ENCODE data around the gene ALDH1A1.

The ALDH1A1 gene

GRCh38 chr9:72952914-72953313, at the start of gene ALDH1A1:
ALDH1A1 (minus strand) TSS chr9:72953053; CDS start chr9:72953000, 53 bp downstream.
- DNase-seq, result peak; percentile 37 to 57 (median 55)

GRCh38 chr9:73001860-73002259, 49.0 kb upstream of the ALDH1A1 start:
- DNase-seq, result no peak

- no peak for DNase-seq
These were observed 45.5 kb upstream of the ALDH1A1 start for GRCh38 chr9:72998363-72998762.

- no peak for DNase-seq
These were observed 44.6 kb upstream of the ALDH1A1 start for GRCh38 chr9:72997387-72997995.

DNA sequence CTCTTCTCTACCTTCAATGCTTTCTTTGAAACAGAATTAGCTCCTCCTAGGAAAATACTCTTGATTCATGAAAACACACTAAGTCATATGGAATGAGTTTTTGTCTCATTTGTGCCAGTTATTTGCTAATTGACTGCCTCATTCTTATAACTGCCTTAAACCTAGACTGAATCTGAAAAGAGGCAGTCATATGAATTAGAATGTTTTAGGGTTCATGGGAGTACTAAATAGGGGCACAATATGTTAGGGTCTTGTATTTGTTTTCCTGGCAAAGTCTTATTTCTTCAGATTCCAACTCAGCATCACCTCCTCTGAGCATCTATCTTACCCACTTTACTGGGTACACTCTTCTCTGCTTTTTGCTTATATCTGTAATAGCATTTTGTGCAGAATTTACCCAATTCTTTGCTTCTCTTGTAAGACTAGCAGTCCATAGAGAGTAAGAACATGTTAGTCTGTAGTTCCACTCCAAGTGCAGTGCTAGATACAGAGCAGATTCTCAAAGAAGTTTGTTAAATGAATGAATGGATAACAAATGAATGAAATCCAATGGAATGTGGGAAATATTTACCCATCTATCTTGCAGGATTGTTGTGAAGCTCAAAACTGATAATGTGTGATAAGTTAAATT, 43.9 kb upstream of the ALDH1A1 start:
- no peak for DNase-seq

GRCh38 chr9:72996114-72996513, 43.3 kb upstream of the ALDH1A1 start:
- DNase-seq, result peak in 2 of 3 donors; percentile 19 to 61

DNA sequence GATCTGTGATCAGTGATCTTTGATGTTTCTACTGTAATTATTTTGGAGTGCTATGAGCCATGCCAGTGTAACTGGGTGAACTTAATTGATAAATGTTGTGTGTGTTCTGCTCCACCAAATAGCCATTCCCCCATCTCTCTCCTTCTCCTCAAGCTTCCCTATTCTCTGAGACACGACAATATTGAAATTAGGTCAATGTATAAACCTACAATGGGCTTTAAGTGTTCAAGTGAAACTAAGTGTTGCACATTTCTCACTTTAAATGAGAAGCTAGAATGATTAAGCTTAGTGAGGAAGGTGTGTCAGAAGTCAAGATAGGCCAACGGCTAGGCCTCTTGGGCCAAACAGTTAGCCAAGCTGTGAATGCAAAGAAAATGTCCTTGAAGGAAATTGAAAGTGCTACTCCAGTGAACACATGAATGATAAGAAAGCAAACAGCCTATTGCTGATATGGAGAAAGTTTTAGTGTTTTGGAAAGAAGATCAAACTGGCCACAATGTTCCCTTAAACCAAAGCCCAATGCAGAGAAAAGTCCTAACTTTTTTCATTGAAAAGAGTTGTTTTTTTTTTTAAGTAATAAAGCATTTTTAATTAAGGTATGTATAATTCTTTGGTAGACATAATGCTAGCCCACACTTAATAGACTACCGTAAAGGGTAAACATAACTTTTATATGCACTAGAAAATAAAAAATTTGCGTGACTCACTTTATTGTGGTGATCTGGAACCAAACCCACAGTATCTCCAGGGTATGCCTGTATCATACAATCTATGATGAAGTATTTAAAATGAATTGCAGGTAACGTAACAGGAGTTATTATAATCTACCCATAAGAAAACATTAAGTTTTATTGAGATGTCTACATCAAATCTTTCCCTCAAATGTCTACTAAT, 42.5 kb upstream of the ALDH1A1 start:
- no peak for DNase-seq

DNA sequence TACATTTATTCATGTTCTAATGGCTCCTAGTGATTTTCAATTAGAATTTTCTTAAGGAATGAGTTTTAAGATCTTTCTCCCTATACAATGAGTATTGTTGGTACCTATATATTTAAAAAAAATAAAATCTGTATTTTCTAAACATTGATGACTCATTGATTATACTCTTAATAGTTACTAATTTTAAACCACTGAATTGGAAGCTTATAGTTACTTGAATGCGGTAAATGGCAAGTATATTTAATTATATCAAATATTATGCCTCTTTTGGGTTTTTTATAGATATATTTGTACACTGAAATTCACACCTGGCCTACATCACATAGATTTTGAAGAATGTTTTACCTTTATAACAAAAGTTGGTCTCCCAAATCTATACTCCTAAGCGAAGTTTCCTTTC, 38.9 kb upstream of the ALDH1A1 start:
- no peak for DNase-seq

DNA sequence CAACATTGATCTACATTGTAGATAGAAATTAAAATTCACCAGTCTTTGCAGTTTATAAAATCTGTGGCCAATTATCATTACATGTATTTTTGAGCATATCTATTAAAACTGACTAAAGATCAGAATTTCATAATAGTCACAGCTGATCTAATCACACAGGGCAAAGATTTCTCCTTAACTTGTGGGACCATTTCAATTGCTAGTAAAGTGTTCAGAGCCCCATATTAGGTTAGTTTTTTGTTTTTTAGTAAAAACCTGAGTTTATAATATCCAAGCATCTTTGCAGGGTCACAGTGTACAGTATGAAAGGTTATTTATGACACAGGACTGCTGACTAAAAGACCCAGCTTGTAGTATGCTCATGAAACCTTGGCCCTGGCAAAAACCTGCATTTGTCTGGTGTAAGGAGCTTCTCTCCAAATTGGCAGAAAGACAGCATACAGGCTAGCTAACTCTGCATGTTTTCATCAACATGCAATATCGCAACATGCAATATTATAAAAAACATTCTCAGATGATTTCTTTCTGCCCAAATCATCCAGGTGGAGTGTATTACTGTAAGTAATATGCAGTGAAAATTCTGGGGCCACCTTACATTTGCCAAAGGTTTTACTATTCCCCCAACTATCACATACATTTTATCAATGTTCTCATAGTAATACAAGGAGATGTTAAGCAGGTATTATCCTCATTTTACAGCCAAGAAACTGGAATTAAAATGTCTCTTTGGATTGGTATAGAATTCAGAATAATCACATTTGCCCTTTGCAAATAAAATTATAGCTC, 37.7 kb upstream of the ALDH1A1 start:
- DNase-seq, result no peak

- no peak for DNase-seq
These were observed 33.8 kb upstream of the ALDH1A1 start for GRCh38 chr9:72986522-72987116.

DNA sequence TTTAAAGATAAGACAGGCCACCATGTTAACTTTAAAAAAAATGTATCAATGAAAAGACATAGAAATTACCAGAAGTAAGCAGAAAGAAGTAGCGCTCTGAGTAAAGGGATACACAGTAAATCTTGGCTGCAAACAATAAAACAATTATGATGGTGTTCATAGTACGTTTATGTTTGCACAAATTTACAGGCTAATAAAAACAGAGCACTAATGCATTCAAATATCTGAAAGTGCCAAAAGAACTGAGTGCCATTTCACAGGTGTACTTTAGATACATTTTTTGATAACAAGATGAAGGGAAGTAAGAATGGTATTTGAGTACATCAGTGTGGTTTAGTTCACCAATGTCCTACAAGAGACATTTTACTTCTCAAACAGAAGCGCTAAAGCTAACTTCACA, 32.9 kb upstream of the ALDH1A1 start:
- DNase-seq, result no peak

- no peak for DNase-seq
These were observed 32.1 kb upstream of the ALDH1A1 start for GRCh38 chr9:72984991-72985390.

DNA sequence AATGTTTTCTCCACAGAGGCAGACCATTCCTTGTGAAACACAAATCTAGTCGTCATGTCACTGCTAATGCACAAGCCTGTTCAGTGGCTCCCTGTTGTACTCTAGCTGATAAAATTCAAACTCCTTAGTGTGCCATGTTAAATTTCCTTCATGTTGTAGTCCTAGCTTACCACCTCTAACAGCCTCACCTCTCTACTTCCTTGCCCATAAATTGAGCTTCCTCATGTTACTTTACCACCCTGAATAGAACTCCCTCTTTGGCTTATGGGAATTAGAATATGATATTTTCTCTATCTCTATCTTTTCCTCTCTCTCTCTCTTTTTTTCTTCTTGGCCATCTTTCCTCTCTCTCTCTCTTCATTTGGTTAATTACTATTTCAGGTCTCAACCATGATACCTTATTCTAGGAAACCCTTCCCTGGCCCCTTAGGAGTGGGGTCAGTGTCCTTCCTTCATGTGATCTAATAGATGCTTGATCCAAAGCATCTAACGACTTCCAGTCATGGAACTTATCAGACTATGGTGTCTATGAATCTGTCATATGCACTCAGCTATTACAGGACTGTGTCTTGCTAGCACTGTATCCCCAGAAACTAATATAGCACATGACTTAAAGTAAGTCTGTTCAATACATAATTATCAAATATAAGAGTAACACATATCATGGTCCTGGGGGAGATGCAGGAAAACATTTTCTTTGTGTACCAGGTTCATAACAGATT, 31.5 kb upstream of the ALDH1A1 start:
- no peak for DNase-seq

DNA sequence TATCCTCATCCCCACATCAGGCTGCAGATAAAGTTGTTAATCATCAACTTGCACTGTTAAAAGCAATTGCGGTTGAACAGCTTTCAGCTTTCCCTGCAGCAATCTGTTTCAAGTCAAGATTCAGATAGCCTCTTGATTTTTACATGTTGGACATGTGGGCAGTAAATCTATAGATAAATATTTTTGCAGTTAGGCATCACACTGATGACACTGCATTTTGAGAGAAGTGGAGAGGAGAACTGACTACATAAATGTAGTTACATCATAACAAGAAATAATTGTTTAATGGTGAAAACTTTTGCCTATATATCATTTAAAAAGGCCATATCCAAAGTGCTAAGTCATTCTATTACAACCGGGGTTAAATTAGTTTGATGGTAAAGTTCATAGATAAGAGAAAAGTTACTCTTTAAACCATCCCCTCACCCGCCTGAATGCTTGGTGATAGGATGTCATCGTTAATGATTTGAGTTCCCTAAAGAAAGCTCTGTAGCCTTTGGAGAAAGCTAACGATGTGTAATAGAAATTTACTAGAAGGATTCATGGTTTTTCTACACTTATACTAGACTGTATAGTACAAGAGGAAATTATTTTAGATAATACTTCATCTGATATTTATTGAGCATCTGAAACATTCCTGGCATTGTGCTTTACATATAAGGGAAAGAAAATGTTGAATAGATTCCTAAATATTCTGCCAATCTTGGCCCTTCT, 30.8 kb upstream of the ALDH1A1 start:
- DNase-seq, result no peak

DNA sequence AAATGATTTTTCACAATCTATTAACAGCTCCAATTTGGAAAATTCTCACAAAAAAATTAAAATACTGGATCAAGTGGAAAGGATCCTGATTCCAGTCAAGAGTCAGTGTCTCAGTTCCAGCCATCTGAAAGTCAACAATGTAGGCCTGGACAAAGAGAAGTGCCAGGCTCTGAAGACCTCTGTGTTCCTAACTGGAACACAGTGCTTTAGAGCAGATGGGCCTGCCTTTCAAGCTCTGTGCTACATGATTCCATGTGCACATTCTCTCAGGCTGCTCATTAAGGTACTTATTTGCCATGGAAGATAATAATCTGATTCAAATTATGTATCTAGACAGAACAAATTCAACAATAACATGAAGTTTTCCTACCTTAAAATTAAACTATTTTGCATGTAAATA, 30.2 kb upstream of the ALDH1A1 start:
- DNase-seq, result no peak

- peak; percentile 18 to 51 (median 27) for DNase-seq
These were observed 29.4 kb upstream of the ALDH1A1 start for GRCh38 chr9:72982146-72982799.

- no peak for DNase-seq
These were observed 28.6 kb upstream of the ALDH1A1 start for GRCh38 chr9:72981433-72981832.

GRCh38 chr9:72980600-72981265, 27.9 kb upstream of the ALDH1A1 start:
- DNase-seq, result no peak

DNA sequence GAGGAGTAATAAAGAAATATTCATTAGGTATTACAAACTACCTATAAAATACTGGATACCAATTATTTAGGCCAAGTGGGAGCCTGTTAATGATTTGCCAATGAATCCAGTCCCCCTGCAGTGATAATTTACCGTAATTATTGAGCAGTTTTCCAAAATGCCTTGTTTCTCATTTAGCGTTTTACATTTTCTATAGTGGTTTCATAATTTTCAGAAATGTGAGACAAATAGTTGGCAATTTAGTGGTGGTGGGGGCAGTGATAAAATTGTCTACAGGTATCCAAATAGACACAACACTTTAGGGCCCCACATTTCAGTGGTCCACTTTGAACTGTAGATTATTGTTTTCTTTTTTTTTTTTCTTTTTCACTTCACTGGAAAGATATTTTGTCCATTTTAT, 27.3 kb upstream of the ALDH1A1 start:
- no peak for DNase-seq

All from suppressor macrophage treated with lipopolysaccharide for 1 hour (primary cell).